Epithelial cell of prostate (primary cell): ENCODE measurements around the gene UMODL1.

Experiments
- DNase-seq: peaks from one replicate; pipeline ENCODE4 v3.0.0-alpha.2; 2011; ENCODE audit warnings: low read depth, low spot score
- H3K27ac ChIP-seq: fragments of 450-650 bp; 2 replicates; pipeline ENCODE4 v1.5.1; 2017; ENCODE audit warnings: mild to moderate bottlenecking

UMODL1 gene

GRCh38 chr21:42039470-42039901 lies 31.6 kb upstream of the UMODL1 start:
- peak overlapping the region; percentile 13 for H3K27ac ChIP-seq
- no peak for DNase-seq

GRCh38 chr21:42039911-42040351 lies 31.2 kb upstream of the UMODL1 start:
- DNase-seq = no peak

GRCh38 chr21:42040411-42041180 lies 30.5 kb upstream of the UMODL1 start:
- H3K27ac ChIP-seq = peak overlapping the region; percentile 24
- peak; percentile 70 for DNase-seq

More at GRCh38 chr21:42039911-42040351, 31.2 kb upstream of the UMODL1 start:
- H3K27ac ChIP-seq = peak overlapping the region; percentile 13

- no peak for DNase-seq
- no peak overlapping the region for H3K27ac ChIP-seq
Measured at GRCh38 chr21:42041246-42041645, 29.9 kb upstream of the UMODL1 start.

- H3K27ac ChIP-seq = no peak overlapping the region
- DNase-seq = no peak
Measured at GRCh38 chr21:42041711-42042110, 29.4 kb upstream of the UMODL1 start.

- no peak overlapping the region for H3K27ac ChIP-seq
- no peak for DNase-seq
Measured at GRCh38 chr21:42042651-42043050, 28.5 kb upstream of the UMODL1 start.

- no peak overlapping the region for H3K27ac ChIP-seq
- DNase-seq = no peak
Measured at GRCh38 chr21:42043201-42043895, 27.8 kb upstream of the UMODL1 start.

GRCh38 chr21:42043961-42044360 lies 27.2 kb upstream of the UMODL1 start:
- H3K27ac ChIP-seq = no peak overlapping the region

GRCh38 chr21:42044871-42045495 lies 26.1 kb upstream of the UMODL1 start:
- no peak for DNase-seq
- H3K27ac ChIP-seq = no peak overlapping the region

More at GRCh38 chr21:42043961-42044360, 27.2 kb upstream of the UMODL1 start:
- DNase-seq = no peak

- DNase-seq = no peak
- H3K27ac ChIP-seq = no peak overlapping the region
Measured at GRCh38 chr21:42047821-42048613, 23.1 kb upstream of the UMODL1 start.

GRCh38 chr21:42048870-42049577 lies 22.1 kb upstream of the UMODL1 start:
- no peak overlapping the region for H3K27ac ChIP-seq
- DNase-seq = no peak

- no peak overlapping the region for H3K27ac ChIP-seq
- DNase-seq = no peak
Measured at GRCh38 chr21:42049578-42050430, 21.3 kb upstream of the UMODL1 start.

GRCh38 chr21:42051788-42052187 lies 19.3 kb upstream of the UMODL1 start:
- DNase-seq = no peak
- no peak overlapping the region for H3K27ac ChIP-seq

GRCh38 chr21:42055425-42055824 lies 15.7 kb upstream of the UMODL1 start:
- no peak for DNase-seq

GRCh38 chr21:42056468-42056867 lies 14.6 kb upstream of the UMODL1 start:
- H3K27ac ChIP-seq = no peak overlapping the region
- DNase-seq = no peak

More at GRCh38 chr21:42055425-42055824, 15.7 kb upstream of the UMODL1 start:
- no peak overlapping the region for H3K27ac ChIP-seq

- DNase-seq = peak; percentile 39
- no peak overlapping the region for H3K27ac ChIP-seq
Measured at GRCh38 chr21:42056996-42057689, 14.0 kb upstream of the UMODL1 start.

- DNase-seq = no peak
- H3K27ac ChIP-seq = no peak overlapping the region
Measured at GRCh38 chr21:42057851-42058437, 13.2 kb upstream of the UMODL1 start.

- no peak for DNase-seq
- H3K27ac ChIP-seq = no peak overlapping the region
Measured at GRCh38 chr21:42058631-42059111, 12.4 kb upstream of the UMODL1 start.
